Activated CD4-positive, alpha-beta T cell treated with anti-CD3 and anti-CD28 coated beads, Interleukin-2, amount 50 U/mL, for 1 hour (primary cell): ENCODE results near the gene EFHC2.

ENCODE experiments used
- DNase-seq: peaks from one replicate; pipeline ENCODE4 v3.0.0-alpha.2; 2020

EFHC2 gene

DNA sequence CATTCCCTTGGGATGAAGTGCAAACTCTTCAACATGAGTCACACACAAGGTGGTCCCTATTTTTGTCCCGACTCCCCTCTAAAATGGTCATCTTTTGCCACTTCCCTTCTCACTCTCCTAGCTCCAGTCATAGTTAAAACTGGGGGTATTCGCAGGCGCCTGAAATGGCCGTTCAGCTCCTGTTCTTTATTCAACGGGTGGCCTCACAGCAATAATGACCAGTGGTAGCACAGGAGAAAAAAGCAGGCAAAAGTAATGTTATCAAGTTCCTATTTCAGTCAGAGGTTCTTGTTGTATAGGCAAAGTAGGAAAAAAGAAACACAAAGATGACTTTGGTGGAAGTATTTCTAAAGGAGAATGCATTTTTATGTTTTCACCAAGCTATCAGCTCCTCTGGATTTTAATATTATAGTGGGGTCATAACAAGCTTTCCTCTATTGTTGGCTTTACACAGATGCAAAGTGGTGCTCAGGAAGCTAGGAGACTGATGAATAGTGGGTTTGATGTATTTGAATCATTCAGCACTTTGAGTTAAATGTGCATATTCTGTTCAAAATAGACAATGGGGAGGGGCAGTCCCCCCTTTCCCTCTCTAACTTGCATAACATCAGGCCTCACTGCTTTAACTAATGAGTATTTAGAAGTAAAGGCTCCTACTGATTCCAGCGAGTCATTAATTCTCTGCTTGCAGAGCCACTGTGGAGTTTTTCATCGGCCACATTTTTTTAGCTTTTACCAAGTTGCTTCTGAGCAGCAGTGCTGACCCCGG lies 199.1 kb downstream of the EFHC2 start:
- no peak for DNase-seq

DNA sequence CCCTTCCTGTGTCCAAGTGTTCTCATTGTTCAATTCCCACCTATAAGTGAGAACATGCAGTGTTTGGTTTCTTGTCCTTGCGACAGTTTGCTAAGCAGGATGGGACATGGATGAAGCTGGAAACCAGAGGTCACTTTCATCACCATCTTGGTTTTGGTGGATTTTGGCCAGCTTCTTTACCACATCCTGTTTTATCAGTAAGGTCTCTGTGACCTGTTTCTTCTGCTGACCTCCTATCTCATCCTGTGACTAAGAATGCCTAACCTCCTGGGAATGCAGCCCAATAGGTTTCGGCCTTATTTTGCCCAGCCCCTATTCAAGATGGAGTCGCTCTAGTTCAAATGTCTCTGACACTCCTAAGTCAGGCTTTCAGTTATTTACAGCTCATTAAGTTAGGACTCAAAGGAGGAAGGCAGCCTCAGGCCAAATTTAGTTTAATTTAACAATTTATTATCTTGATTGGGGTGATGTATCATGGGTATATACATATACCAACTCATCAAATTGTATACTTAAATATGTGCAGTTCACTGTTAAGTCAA lies 200.3 kb downstream of the EFHC2 start:
- no peak for DNase-seq

DNA sequence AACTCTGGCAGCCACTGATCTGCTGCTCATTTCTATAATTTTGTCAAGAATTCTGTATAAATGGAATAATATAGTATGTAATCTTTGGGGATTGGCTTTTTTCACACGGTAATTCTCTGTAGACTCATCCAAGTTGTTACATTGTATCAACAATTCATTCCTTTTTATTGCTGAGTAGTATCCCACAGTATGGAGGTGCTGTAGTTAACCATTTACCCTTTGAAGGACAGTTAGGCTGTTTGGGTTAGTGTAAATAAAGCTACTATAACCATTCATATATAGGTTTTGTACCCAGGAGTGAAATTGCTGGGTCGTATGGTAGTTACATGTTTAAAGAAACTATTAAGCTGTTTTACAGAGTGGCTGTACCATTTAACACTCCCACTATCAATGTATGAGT lies 213.3 kb downstream of the EFHC2 start:
- DNase-seq = no peak

DNA sequence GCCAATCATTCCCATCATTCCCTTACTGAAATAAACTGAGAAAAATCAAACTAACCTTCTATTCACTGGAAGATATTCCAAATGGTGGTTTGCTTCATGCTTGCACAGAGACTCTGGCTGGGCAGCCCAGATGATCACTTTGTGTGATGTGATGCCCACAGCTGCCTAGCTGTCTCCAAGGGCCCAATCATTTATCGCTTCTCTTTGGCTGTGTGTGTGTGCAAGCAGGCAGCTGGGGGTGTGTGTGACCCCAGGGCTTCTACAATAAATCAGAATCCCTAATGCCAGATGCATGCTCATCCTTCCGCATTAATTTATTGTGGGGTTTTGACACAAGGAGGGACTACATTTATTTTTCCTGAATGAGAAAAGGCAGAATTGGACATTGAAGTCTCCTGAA lies 230.1 kb downstream of the EFHC2 start:
- DNase-seq = no peak

DNA sequence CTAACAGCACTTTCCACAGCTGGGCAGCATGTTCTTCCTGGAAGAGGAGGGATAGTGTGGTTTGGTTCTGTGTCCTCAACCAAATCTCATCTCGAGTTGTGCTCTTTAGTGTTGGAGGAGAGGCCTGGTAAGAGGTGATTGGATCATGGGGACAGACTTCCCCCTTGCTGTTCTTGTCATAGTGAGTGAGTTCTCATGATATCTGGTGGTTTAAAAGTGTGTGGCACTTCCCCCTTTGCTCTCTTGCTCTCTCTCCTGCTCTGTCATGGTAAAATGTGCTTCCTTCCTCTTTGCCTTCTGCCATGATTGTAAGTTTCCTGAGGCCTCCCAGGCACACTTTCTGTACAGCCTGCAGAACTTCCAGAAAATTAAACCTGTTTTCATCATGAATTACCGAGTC lies 236.6 kb downstream of the EFHC2 start:
- DNase-seq = no peak

DNA sequence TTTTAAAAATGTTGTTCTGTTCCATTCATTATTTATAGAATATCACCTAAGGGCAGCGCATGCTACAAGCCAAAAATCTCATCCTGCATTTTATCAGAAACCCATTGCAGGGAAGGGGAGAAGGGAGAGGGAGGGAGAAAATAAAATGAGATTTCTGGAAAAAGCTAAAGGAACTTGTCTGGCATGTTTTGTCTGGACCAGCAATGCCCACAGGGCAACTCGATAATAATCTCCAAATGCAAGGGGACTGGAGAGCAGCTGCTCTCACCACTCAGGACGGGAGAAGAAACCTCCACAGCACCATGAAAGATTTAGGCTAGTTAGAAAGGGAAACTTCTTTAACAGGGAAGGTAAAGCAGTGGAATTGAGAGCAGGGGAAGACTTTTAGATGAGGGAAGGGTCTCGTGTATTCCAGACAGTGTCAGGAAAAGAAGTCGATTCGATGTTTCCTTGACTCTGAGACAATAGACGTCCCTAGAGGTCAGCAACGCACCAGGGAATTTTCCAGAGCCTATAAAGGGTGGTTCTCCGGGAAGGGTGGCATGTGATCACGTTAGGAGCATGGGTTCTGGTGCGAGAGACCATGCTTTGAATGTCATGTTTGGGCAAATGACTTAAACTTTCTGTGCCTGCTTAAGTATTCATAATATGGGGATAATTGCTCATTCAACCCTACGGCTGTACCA lies 238.1 kb downstream of the EFHC2 start:
- DNase-seq = no peak

DNA sequence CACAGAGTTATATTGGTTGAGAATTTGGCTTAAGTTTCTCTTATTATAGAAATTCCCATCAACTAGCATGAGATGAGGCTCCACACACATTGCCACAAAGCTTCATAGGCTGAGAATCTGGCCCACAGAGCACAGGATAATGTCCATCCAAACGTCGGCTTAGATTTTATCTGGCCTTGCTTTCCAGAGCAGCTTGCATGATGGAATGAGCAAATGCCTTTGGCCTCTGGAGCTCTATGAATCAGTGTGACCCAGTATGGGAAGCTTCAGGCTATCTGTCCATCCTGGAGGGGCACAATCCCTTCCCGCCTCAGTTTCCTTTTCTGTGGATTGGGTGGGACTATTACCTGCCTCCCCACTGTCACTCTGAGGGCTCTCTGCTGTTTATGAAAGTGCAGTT lies 238.8 kb downstream of the EFHC2 start:
- DNase-seq = no peak

DNA sequence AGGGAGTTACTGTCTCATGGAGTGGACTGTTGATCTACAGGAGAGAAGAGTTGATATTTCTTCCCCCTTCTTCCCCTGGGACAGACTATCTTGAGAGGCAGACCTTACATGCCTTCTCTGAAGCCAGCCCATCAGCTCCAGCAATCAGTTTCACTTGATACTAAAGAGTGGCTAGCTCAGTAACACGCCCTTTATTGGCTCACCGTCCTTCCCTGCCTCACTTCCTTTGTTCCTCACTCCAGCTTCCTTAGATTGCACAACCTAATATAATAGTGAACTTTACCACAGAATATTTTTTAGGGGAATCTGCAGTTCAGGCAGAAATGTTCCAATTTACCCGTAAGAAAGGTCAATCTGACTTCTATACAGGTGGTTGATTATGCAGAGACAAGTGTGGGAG lies 242.2 kb downstream of the EFHC2 start:
- no peak for DNase-seq

DNA sequence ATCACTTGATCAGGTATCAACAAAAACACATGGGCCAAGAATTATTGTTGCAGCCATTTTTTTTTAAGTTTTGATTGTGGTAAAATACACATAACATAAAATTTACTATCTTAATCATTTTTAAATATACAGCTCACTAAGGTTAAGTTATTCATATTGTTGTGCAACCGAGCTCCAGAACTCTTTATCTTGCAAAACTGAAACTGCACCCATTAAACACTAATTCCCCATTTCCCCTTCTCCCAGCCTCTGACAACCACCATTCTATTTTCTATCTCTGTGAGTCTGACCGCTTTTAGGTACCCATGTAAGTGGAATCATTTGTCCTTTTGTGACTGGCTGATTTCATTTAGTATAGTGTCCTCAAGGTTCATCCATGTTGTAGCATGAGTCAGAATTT lies 244.1 kb downstream of the EFHC2 start:
- DNase-seq = no peak
